Glomerular endothelial cell (primary cell): ENCODE measurements around the gene BRINP2. TPM values are rescaled to one million over a fixed set of nuclear protein-coding genes. Genes with fewer than 3 reads are reported as not detected.

Experiments used
- DNase-seq: peaks from one replicate; pipeline ENCODE4 v3.0.0-alpha.2; 2011; ENCODE audit warnings: low read depth, low spot score; ENCODE audit errors: extremely low read depth
- total RNA-seq: library from RNA; depleted of rRNA; stranded (reverse); fragments of >200 nt; gene quantifications from 2 replicates; pipeline ENCODE4 v1.2.3, GENCODE V29; 2015

The BRINP2 gene
- total RNA-seq: not detected in 2 replicates

- DNase-seq: no peak
These were observed at the start of gene BRINP2 for GRCh38 chr1:177170756-177171535. TSS of gene BRINP2 (plus strand) at chr1:177170958. CDS start at chr1:177229877, 58,919 bp downstream.

- no peak for DNase-seq
These were observed 48.1 kb upstream of the BRINP2 start for GRCh38 chr1:177122461-177123251.

- no peak for DNase-seq
These were observed 46.0 kb upstream of the BRINP2 start for GRCh38 chr1:177124577-177125278.

- no peak for DNase-seq
These were observed 44.5 kb upstream of the BRINP2 start for GRCh38 chr1:177126267-177126666.

GRCh38 chr1:177128665-177129281 lies 42.0 kb upstream of the BRINP2 start:
- DNase-seq: no peak

GRCh38 chr1:177130451-177130945 lies 40.3 kb upstream of the BRINP2 start:
- DNase-seq: no peak

GRCh38 chr1:177131723-177132122 lies 39.0 kb upstream of the BRINP2 start:
- DNase-seq: no peak

- no peak for DNase-seq
These were observed 38.6 kb upstream of the BRINP2 start for GRCh38 chr1:177132141-177132540.

- no peak for DNase-seq
These were observed 36.7 kb upstream of the BRINP2 start for GRCh38 chr1:177133977-177134538.

GRCh38 chr1:177135250-177135649 lies 35.5 kb upstream of the BRINP2 start:
- no peak for DNase-seq

- no peak for DNase-seq
These were observed 32.9 kb upstream of the BRINP2 start for GRCh38 chr1:177137814-177138213.

- no peak for DNase-seq
These were observed 32.4 kb upstream of the BRINP2 start for GRCh38 chr1:177138347-177138746.

GRCh38 chr1:177142010-177142409 lies 28.7 kb upstream of the BRINP2 start:
- DNase-seq: no peak

- no peak for DNase-seq
These were observed 27.9 kb upstream of the BRINP2 start for GRCh38 chr1:177142791-177143271.

GRCh38 chr1:177145106-177146070 lies 25.4 kb upstream of the BRINP2 start:
- no peak for DNase-seq

GRCh38 chr1:177146499-177146898 lies 24.3 kb upstream of the BRINP2 start:
- DNase-seq: no peak

- DNase-seq: no peak
These were observed 8.5 kb upstream of the BRINP2 start for GRCh38 chr1:177162243-177162642.

- no peak for DNase-seq
These were observed 6.8 kb upstream of the BRINP2 start for GRCh38 chr1:177163844-177164379.
